Measurements from ENCODE around the gene SLC28A1. TPM values are rescaled to one million over a fixed set of nuclear protein-coding genes. Genes with fewer than 3 reads are reported as not detected.

SLC28A1 gene
- total RNA-seq, 1 donor from 2014 or later = not detected

- no peak overlapping the region for H3K27ac ChIP-seq (ENCODE audit: low read depth, low read length)
- TF ChIP-seq CTCF (IDR thresholded peaks at IDR 0.05; ENCODE audit: insufficient read depth, low read depth, low read length) (no peak), EZH2 (IDR thresholded peaks at IDR 0.05; ENCODE audit: insufficient read depth, low read length) (no peak)
- H3K27ac Mint-ChIP-seq (ENCODE audit: unreplicated experiment) = no peak overlapping the region
- H3K79me2 ChIP-seq (ENCODE audit: insufficient read depth, low read length) = no peaks in the 10 kb centered on the region
- H3K4me3 ChIP-seq (ENCODE audit: insufficient read depth, low read depth, low read length) = no peak overlapping the region
- H3K36me3 Mint-ChIP-seq (ENCODE audit: low read depth, unreplicated experiment) = peaks cover 10% of the 10 kb centered on the region
- H4K20me1 ChIP-seq (ENCODE audit: insufficient read depth, low read length) = no peaks in the 10 kb centered on the region
- H2AFZ ChIP-seq (ENCODE audit: low read depth, low read length) = no peak overlapping the region
- H3K27me3 ChIP-seq (ENCODE audit: insufficient read depth, low read length) = no peaks in the 10 kb centered on the region
- no peaks in the 10 kb centered on the region for H3K9me3 ChIP-seq (ENCODE audit: insufficient read depth, low read depth, low read length)
- DNase-seq (ENCODE audit: low read depth) (no peak), FAIRE-seq (no peak)
- no peak overlapping the region for H3K9ac ChIP-seq (ENCODE audit: low read length)
- H3K27me3 Mint-ChIP-seq (ENCODE audit: low read depth, unreplicated experiment) = no peaks in the 10 kb centered on the region
- H3K36me3 ChIP-seq (ENCODE audit: insufficient read depth, low read length) = no peaks in the 10 kb centered on the region
- peaks cover 8% of the 10 kb centered on the region for H3K4me1 Mint-ChIP-seq (ENCODE audit: low read depth, unreplicated experiment)
- H3K9me3 Mint-ChIP-seq (ENCODE audit: unreplicated experiment) = peaks cover 18% of the 10 kb centered on the region
- H3K4me3 Mint-ChIP-seq (ENCODE audit: unreplicated experiment) = no peak overlapping the region
- H3K4me1 ChIP-seq (ENCODE audit: insufficient read depth, low read length) = no peaks in the 10 kb centered on the region
- H3K4me2 ChIP-seq (ENCODE audit: low read length) = no peak overlapping the region
These were observed 37.1 kb upstream of the SLC28A1 start for GRCh38 chr15:84847382-84847781.

- FAIRE-seq (no peak), DNase-seq (ENCODE audit: low read depth) (no peak)
- H3K79me2 ChIP-seq (ENCODE audit: insufficient read depth, low read length) = no peaks in the 10 kb centered on the region
- Mint-ChIP-seq H3K9me3 (ENCODE audit: unreplicated experiment) (peaks cover 5% of the 10 kb centered on the region), H3K4me1 (ENCODE audit: low read depth, unreplicated experiment) (no peaks in the 10 kb centered on the region), H3K36me3 (ENCODE audit: low read depth, unreplicated experiment) (no peaks in the 10 kb centered on the region), H3K27me3 (ENCODE audit: low read depth, unreplicated experiment) (peaks cover 2% of the 10 kb centered on the region), H3K4me3 (ENCODE audit: unreplicated experiment) (no peak overlapping the region), H3K27ac (ENCODE audit: unreplicated experiment) (no peak overlapping the region)
- no peak overlapping the region for H3K4me2 ChIP-seq (ENCODE audit: low read length)
- no peaks in the 10 kb centered on the region for H4K20me1 ChIP-seq (ENCODE audit: insufficient read depth, low read length)
- no peak overlapping the region for H2AFZ ChIP-seq (ENCODE audit: low read depth, low read length)
- no peaks in the 10 kb centered on the region for H3K4me1 ChIP-seq (ENCODE audit: insufficient read depth, low read length)
- no peaks in the 10 kb centered on the region for H3K27me3 ChIP-seq (ENCODE audit: insufficient read depth, low read length)
- no peak overlapping the region for H3K9ac ChIP-seq (ENCODE audit: low read length)
- no peak for TF ChIP-seq EZH2 (IDR thresholded peaks at IDR 0.05; ENCODE audit: insufficient read depth, low read length)
- no peak for TF ChIP-seq CTCF (IDR thresholded peaks at IDR 0.05; ENCODE audit: insufficient read depth, low read depth, low read length)
- H3K36me3 ChIP-seq (ENCODE audit: insufficient read depth, low read length) = no peaks in the 10 kb centered on the region
- no peak overlapping the region for H3K4me3 ChIP-seq (ENCODE audit: insufficient read depth, low read depth, low read length)
- no peak overlapping the region for H3K27ac ChIP-seq (ENCODE audit: low read depth, low read length)
- no peaks in the 10 kb centered on the region for H3K9me3 ChIP-seq (ENCODE audit: insufficient read depth, low read depth, low read length)
These were observed 32.2 kb upstream of the SLC28A1 start for GRCh38 chr15:84852212-84852611.

GRCh38 chr15:84855136-84855535, 29.3 kb upstream of the SLC28A1 start:
- Histone ChIP-seq H3K9ac (ENCODE audit: low read length) (no peak overlapping the region), H3K36me3 (ENCODE audit: insufficient read depth, low read length) (no peaks in the 10 kb centered on the region), H3K4me1 (ENCODE audit: insufficient read depth, low read length) (no peaks in the 10 kb centered on the region), H3K79me2 (ENCODE audit: insufficient read depth, low read length) (no peaks in the 10 kb centered on the region), H3K27ac (ENCODE audit: low read depth, low read length) (no peak overlapping the region), H3K4me2 (ENCODE audit: low read length) (no peak overlapping the region), H3K4me3 (ENCODE audit: insufficient read depth, low read depth, low read length) (no peak overlapping the region), H3K27me3 (ENCODE audit: insufficient read depth, low read length) (no peaks in the 10 kb centered on the region), H2AFZ (ENCODE audit: low read depth, low read length) (no peak overlapping the region), H3K9me3 (ENCODE audit: insufficient read depth, low read depth, low read length) (no peaks in the 10 kb centered on the region), H4K20me1 (ENCODE audit: insufficient read depth, low read length) (no peaks in the 10 kb centered on the region)
- TF ChIP-seq EZH2 (IDR thresholded peaks at IDR 0.05; ENCODE audit: insufficient read depth, low read length) (no peak), CTCF (IDR thresholded peaks at IDR 0.05; ENCODE audit: insufficient read depth, low read depth, low read length) (no peak)
- DNase-seq (ENCODE audit: low read depth) (no peak), FAIRE-seq (no peak)
- peaks cover 3% of the 10 kb centered on the region for H3K27me3 Mint-ChIP-seq (ENCODE audit: low read depth, unreplicated experiment)
- H3K27ac Mint-ChIP-seq (ENCODE audit: unreplicated experiment) = no peak overlapping the region
- H3K9me3 Mint-ChIP-seq (ENCODE audit: unreplicated experiment) = no peaks in the 10 kb centered on the region
- no peak overlapping the region for H3K4me3 Mint-ChIP-seq (ENCODE audit: unreplicated experiment)
- H3K4me1 Mint-ChIP-seq (ENCODE audit: low read depth, unreplicated experiment) = no peaks in the 10 kb centered on the region
- peaks cover 2% of the 10 kb centered on the region for H3K36me3 Mint-ChIP-seq (ENCODE audit: low read depth, unreplicated experiment)
